ENCODE measurements around the gene NFKBIB. TPM values are rescaled to one million over a fixed set of nuclear protein-coding genes. Genes with fewer than 3 reads are reported as not detected.

Gene NFKBIB
- polyA plus RNA-seq, 2 of the 4 experiments (the other 2 are of a cell fraction) = 35.0 to 61.7 TPM

DNA sequence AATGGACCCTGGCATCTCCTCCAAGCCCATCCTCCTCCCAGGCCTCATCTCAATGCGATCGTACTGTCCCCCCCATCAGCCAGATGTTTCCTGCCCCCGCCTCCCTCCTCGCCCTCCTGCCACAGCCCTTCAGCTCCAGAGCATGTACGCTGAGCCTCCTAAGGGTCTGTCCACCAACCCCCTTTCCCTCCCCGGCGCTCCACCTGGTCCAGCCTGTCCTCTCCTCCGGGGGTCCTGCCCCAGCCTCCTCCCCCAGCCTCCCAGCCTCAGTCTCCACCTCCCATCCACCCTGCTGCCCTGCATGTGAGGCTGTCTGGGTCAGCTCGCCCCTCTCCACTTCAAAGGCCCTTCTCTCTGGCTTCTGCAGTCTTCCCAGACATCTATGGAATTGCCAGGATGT, 4.8 kb upstream of the NFKBIB start:
- H3K9me3 ChIP-seq = no peaks in the 10 kb centered on the region
- 78% methylated on average over 9 of the region's 9 CpGs for WGBS (ENCODE audit: missing lambda C conversion rate)
- no peak for TF ChIP-seq EHF (CRISPR knock-in tag; IDR thresholded peaks at IDR 0.05)
- TF ChIP-seq, protein P1, sequence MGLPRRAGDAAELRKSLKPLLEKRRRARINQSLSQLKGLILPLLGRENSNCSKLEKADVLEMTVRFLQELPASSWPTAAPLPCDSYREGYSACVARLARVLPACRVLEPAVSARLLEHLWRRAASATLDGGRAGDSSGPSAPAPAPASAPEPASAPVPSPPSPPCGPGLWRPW (IDR thresholded peaks at IDR 0.05) = no peak
- no peak for TF ChIP-seq GATA3 (IDR thresholded peaks at IDR 0.05; ENCODE audit: borderline replicate concordance)
- TF ChIP-seq, protein P2, sequence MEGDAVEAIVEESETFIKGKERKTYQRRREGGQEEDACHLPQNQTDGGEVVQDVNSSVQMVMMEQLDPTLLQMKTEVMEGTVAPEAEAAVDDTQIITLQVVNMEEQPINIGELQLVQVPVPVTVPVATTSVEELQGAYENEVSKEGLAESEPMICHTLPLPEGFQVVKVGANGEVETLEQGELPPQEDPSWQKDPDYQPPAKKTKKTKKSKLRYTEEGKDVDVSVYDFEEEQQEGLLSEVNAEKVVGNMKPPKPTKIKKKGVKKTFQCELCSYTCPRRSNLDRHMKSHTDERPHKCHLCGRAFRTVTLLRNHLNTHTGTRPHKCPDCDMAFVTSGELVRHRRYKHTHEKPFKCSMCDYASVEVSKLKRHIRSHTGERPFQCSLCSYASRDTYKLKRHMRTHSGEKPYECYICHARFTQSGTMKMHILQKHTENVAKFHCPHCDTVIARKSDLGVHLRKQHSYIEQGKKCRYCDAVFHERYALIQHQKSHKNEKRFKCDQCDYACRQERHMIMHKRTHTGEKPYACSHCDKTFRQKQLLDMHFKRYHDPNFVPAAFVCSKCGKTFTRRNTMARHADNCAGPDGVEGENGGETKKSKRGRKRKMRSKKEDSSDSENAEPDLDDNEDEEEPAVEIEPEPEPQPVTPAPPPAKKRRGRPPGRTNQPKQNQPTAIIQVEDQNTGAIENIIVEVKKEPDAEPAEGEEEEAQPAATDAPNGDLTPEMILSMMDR (IDR thresholded peaks at IDR 0.05) = no peak
- no peak for TF ChIP-seq MYC (IDR thresholded peaks at IDR 0.05; ENCODE audit: borderline replicate concordance, low read length)
- TF ChIP-seq FOSL2 (IDR thresholded peaks at IDR 0.05) = no peak
- TF ChIP-seq FOSL2 (CRISPR knock-in tag; IDR thresholded peaks at IDR 0.05) = no peak
- no peak for TF ChIP-seq FOSB (CRISPR knock-in tag; IDR thresholded peaks at IDR 0.05)
- TF ChIP-seq BHLHE40 (IDR thresholded peaks at IDR 0.05; ENCODE audit: low read depth, low read length) = no peak
- no peak for TF ChIP-seq ZC3H11A (IDR thresholded peaks at IDR 0.05)
- TF ChIP-seq HOXA7 (CRISPR knock-in tag; IDR thresholded peaks at IDR 0.05) = no peak
- no peak for TF ChIP-seq RFX5 (IDR thresholded peaks at IDR 0.05)
- TF ChIP-seq RAD21 (conservative IDR thresholded peaks at IDR 0.05 in 1 of 2, IDR thresholded peaks at IDR 0.05 in 1 of 2) = no peak
- no peak for TF ChIP-seq HEYL (CRISPR knock-in tag; IDR thresholded peaks at IDR 0.05)
- TF ChIP-seq, protein P3, sequence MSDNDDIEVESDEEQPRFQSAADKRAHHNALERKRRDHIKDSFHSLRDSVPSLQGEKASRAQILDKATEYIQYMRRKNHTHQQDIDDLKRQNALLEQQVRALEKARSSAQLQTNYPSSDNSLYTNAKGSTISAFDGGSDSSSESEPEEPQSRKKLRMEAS (IDR thresholded peaks at IDR 0.05) = no peak
- TF ChIP-seq MAFK (IDR thresholded peaks at IDR 0.05; ENCODE audit: partially characterized antibody) = no peak
- TF ChIP-seq CBX2 (IDR thresholded peaks at IDR 0.05; ENCODE audit: borderline replicate concordance, low read depth) = no peak
- TF ChIP-seq JUNB (IDR thresholded peaks at IDR 0.05) = no peak
- no peak for TF ChIP-seq EHMT2 (IDR thresholded peaks at IDR 0.05; ENCODE audit: low read depth)
- TF ChIP-seq TFCP2L1 (CRISPR knock-in tag; IDR thresholded peaks at IDR 0.05) = no peak
- H3K4me1 ChIP-seq = peaks cover 7% of the 10 kb centered on the region; the same call in 2 of the 3 replicates
- ChIA-PET CTCF (interaction anchor here (1.3 to 31.8 kb wide), 7 partner anchors 8 to 351 kb away, joined by 4 to 652 read pairs (median 5); partner anchors contain the start of genes MRPS12, RINL and SARS2), POLR2A (no interaction called here)
- no peak overlapping the region for H3K4me3 ChIP-seq
- H3K4me2 ChIP-seq = no peak overlapping the region
- DNase-seq (ENCODE audit: low read depth in 1 of 2, low spot score in 1 of 2) (no peak), FAIRE-seq (no peak), ATAC-seq (no peak)
- no peak overlapping the region for H3K27ac ChIP-seq

DNA sequence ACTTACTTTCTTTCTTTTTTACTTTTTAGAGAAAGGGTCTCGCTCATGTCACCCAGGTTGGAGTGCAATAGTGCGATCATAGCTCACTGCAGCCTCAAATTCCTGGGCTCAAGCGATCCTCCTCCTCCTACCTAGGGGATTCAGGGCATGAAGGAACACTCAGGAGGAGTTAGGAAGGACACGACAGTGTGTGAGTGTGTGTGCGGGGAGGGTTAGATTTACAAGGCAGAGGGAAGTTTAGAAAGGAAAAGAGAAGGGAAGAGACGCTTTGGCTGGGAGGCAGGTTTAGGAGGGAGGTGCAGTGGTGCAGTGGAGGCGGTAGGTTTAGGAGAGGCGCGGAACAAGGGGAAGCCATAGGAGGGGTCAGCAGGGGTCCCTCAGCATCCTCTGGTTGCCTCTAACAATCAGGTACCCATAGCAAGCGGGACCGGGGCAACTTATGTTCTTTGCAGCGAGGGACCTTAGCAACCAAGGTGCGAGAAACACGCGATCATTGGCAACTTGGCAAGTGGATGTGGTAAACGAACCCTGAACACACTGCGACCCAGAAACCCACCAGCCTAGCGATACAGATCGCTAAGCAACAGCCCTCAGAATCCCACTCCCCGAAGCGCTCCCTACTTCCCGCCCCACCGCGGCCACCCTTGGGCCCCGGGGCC, 852 bp upstream of the NFKBIB start:
- TF ChIP-seq NFE2L2 (conservative IDR thresholded peaks at IDR 0.05; ENCODE audit: low read length) = no peak
- 0 out of 2 replicates have a peak, but pooled peaks have one; percentile 33 for TF ChIP-seq HOXA7 (CRISPR knock-in tag; IDR thresholded peaks at IDR 0.05)
- TF ChIP-seq, protein P4, sequence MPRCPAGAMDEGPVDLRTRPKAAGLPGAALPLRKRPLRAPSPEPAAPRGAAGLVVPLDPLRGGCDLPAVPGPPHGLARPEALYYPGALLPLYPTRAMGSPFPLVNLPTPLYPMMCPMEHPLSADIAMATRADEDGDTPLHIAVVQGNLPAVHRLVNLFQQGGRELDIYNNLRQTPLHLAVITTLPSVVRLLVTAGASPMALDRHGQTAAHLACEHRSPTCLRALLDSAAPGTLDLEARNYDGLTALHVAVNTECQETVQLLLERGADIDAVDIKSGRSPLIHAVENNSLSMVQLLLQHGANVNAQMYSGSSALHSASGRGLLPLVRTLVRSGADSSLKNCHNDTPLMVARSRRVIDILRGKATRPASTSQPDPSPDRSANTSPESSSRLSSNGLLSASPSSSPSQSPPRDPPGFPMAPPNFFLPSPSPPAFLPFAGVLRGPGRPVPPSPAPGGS (IDR thresholded peaks at IDR 0.05) = no peak
- TF ChIP-seq HOXB5 (CRISPR knock-in tag; IDR thresholded peaks at IDR 0.05) = peak; percentile 59; the same call in 1 of the 2 replicates
- peak; percentile 44; the same call in 1 of the 2 replicates for TF ChIP-seq TP53 (CRISPR knock-in tag; IDR thresholded peaks at IDR 0.05)
- TF ChIP-seq PHF8 (IDR thresholded peaks at IDR 0.05; ENCODE audit: borderline replicate concordance, low read depth) = peak; percentile 74
- ChIA-PET CTCF (interaction anchor here (0.7 to 4.7 kb wide), 3 partner anchors 12 to 30 kb away, joined by 3 to 43 read pairs (median 4); no protein-coding TSS in a partner anchor), POLR2A (no interaction called here)
- FAIRE-seq (no peak), DNase-seq (ENCODE audit: low read depth in 1 of 2, low spot score in 1 of 2) (peak in 1 of 2 experiments; percentile 54), ATAC-seq (peak in 1 of 2 experiments; percentile 2; a peak in 1 of 6 replicates)
- H3K4me1 ChIP-seq = peaks cover 13% of the 10 kb centered on the region; the same call in 2 of the 3 replicates
- peak overlapping the region; percentile 64 to 77 for H3K27ac ChIP-seq
- peak overlapping the region; percentile 56 for H3K4me3 ChIP-seq
- H3K4me2 ChIP-seq = peak overlapping the region; percentile 76
- H3K9me3 ChIP-seq = peaks cover 5% of the 10 kb centered on the region
- 47% methylated on average over 25 of the region's 25 CpGs for WGBS (ENCODE audit: missing lambda C conversion rate)

Measured in A549 (cell line).